GM19193 (cell line): ENCODE results near the gene ZNF532.

Experiments
- POLR2A ChIP-seq: IDR thresholded peaks from 4 replicates; pipeline ENCODE4 v1.6.1; 2011; ENCODE audit not compliant: insufficient read depth, insufficient read length; ENCODE audit errors: extremely low read depth

Gene ZNF532

DNA sequence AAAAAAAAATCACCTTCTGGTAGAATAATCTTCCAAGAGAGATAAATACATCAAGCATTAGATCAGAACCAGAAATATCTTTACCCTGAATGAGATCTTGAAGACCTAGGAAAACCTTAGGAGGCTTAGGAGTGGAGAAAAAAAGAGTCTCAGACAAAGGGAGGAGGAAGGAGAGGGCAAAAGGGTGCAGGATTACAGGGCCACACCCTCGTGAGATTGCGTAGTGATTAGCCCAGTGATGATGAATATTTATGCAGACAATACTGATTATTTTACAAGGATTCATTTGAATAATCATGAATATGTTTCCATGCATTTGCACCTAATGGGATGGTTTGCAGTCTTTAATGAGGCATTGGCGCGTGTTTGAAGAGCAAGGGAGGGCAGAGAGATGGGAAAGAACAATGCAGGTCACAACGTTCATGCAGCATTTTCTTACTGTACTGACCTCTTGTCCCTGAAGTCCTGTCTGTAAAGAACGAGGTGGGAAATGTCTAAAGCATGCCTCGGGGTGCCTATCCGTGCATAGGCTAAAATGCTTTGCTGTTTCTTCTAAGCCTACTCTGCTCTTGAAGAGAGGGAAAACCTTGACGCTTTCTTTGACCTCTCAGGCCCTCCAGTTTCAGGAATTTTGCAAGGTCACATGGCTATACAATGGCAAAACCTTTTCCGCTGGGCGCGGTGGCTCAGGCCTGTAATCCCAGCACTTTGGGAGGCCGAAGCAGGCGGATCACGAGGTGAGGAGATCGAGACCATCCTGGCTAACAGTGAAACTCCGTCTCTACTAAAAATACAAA is 18.6 kb upstream of the ZNF532 start:
- TF ChIP-seq POLR2A = no peak

DNA sequence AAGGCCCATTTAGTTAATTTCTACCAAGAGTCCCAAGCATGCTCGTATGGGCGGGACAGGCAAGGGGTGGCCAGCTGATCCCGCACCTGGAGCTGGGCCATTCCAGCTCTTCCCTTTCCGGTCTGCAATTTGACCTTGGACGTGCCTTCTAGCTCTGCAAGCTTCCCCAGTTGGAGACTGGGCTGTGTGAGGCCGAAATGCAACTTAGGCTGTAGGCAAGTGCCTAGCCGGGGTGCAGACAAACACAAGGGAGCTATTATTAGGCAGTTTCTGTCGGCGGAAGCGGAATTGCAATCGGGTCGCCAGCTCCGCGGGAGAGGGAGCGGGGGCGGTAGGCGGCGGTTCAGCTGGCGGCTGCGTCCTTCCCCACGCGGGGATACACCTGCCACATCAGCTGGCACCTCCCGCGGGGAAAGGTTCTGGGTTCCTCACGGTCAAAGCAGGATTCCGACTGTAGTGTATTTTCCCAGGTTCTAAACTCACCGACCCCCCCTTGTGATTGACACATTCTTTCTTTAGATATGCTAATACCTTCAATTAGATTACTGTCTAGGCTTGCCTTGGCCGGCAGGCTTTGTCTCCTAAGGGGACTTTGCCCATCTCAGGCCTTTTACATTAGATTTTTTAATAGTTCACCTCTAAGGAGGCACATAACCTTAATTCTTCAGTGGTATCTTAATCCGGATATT is 17.1 kb upstream of the ZNF532 start:
- no peak for TF ChIP-seq POLR2A

DNA sequence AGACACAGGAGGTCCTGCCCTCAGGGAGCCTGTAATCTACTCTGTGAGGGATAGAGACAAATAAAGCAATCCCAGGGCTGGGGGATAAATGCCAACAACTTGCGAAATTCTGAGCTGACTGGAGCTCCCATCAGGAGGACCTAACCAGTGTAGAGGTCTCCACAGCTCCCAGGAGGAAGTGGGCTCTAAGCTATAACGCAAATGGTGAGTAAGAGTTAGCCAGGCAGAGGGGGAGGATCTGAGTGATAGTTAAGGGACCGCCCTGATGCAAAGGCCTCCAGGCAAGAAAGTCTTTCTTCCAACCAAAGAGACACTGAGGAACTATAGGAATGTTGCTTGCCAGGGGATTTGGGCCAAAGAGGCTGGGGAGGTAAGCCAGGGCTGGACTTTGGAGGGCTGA is 16.0 kb upstream of the ZNF532 start:
- TF ChIP-seq POLR2A = no peak

DNA sequence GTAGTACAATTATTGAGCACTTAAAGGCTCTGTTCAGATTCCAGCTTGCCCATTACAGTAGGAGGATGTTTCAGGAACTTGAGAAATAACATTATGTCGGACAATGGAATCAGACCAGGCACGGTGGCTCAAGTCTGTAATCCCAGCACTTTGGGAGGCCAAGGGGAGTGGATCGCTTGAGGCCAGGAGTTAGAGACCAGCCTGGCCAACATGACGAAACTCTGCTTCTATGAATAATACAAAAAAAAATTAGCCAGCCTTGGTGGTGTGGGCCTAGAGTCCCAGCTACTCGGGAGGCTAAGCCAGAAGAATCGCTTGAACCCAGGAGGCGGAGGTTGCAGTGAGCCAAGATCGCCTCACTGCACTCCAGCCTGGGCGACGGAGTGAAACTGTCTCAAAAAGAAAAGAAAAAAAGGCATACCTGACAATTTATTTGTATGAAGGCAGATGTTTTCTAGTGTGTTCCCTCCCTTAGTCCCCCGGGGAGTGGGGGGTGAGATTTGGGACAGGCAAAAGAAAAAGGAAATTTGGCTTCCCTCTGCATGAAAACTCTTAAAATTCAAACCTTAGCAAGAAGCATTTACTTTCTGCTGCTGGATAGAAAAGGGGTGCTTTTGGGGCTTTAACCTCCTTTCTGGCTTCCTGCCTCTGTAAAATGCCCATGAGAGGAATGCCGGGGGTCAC is 13.7 kb upstream of the ZNF532 start:
- no peak for TF ChIP-seq POLR2A

DNA sequence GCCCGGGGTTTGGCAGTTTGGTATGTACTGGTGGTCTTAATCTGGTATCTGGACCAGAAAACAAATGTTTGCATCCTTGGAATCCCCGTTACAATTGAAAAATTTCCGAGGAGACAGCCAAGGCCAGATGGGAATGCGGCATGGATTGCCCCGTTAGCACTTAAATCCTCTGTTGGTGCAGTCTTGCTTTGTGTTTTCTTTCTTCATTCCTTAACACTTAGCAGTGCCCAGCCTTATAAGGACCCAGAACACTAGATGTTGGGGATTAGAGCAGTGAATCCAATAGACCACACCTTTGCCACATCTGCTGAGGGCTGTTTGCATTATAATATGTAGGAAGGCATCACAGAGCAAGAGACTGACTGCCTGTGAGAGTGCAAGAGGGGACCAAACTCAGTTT is 12.8 kb upstream of the ZNF532 start:
- no peak for TF ChIP-seq POLR2A

DNA sequence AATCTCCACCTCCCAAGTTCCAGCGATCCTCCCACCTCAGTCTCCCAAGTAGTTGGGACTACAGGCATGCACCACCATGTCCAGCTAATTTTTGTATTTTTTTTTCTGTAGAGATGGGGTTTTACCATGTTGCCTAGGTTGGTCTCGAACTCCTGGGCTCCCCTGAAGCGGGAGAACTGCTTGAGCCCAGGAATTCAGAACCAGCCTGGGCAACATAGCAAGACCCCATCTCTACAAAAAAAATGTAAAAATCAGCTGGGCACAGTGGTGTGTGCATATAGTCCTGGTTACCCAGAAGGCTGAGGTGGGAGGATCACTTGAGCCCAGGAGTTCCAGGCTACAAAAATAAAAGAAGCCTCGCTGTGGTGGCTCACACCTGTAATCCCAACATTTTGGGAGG is 12.0 kb upstream of the ZNF532 start:
- no peak for TF ChIP-seq POLR2A

DNA sequence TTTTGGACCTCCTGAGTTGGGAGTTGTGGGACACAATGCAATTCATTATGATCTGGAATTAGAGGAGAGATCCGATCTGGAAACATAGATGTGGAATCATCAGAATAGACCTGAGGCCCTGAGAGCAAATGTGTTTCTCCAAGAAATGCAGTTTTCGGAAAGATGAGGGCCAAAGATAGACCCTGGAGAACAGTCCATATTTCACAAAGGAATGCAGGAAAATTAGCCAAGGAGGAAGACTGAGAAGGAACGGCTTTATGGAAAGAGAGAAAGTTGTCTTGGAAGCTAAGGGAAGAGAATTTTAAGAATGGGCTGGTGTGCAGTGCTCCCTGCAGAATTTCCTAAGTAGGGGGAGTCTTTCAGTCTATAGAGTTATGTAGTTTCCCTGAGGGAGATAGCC is 11.1 kb upstream of the ZNF532 start:
- no peak for TF ChIP-seq POLR2A

DNA sequence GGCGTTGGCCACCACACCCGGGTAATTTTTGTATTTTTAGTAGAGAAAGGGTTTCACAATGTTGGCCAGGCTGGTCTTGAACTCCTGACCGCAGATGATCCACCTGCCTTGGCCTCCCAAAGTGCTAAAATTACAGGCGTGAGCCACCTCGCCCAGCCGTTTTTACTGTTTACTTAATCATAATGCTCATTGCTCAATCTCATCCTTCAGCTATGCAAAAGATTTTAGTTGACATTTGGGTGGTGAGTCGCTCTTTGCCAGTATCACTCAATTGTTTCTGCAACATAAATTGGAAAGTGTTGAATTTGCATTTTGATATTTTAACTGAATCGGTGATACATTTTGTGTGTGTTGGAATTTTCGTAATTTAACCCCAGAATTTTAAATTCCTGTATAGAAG is 7.8 kb upstream of the ZNF532 start:
- TF ChIP-seq POLR2A = no peak

DNA sequence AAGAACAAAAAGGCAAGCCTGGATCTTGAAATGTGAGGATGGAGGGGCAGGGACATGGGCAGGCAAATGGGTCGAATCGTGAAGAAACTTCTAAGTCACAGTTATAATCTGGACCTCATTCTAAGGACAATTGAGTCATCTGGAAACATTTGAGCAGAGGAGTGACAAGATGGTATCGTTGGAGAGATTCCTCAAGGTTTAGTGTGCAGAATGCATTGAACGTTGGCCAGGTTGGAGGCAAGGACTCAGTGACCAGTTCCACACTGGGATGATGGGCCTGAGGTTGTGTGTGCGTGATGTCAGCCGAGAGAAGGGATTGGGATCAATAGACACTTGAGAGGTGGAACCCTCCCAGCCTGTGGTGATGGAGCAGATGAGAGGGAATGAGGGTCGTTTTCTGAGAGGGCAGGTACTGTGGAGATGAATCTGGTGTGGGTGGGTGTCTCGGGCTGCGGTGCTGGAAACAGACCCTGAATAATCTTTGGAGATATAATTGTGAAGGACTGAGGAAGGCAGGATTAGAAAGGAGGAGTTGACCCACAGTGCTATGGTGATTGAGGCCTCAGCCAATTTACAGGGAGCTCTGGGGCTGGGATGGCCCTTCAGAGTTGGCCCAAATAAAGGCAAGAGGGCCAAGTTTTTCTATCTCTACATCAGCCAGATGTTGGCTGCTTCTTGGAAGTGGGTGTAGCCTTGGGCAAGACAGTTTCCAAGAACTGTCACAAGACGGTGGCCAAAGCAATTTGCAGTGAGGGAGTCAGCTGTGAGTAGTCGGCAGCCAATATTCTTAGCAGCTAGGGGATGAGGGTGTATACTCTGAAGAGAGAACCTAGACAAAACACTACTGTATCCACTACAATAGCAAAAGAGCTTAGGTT is 5.8 kb upstream of the ZNF532 start:
- no peak for TF ChIP-seq POLR2A

DNA sequence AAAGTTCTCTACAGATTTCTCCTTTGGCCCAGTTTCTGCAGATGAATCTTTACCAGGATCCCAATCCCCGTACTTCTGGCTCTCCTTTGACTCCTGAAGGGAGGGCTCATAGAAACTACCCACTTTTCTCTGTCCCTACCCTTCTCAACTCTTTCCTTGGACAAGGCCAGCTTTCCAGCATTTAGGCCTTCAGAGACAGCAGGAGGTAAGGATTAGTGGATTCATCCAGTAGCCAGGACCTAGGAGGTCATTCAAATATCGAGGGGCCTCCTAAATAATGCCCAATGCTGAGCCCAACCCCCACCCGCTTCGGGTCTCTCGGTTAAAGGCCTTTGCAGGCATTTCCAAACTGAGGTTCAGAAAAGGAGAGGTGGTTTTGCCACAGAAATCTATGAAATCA is 4.8 kb upstream of the ZNF532 start:
- no peak for TF ChIP-seq POLR2A

DNA sequence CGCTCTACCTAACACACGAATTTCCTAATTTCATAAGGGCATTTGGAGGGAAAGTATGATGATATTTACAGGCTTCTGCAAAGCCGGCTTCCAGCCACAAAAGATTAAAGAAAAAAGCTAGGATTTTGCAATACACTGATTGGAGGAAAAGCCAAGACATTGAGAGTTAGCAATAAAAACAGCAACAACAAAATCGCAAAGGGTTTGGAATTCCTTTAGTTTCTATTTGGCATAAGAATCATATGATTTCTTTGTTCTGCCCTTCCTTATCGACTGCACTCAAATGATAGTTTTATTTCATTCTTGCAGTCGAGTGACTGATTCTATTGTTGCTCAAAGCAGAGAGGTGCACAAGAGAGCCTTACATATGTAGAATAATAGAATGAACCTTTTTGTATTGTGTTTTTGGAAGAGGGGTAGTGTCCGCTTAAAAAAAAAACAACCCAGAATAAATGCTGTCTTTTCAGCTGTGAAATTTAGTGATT is 3.9 kb upstream of the ZNF532 start:
- TF ChIP-seq POLR2A = no peak

DNA sequence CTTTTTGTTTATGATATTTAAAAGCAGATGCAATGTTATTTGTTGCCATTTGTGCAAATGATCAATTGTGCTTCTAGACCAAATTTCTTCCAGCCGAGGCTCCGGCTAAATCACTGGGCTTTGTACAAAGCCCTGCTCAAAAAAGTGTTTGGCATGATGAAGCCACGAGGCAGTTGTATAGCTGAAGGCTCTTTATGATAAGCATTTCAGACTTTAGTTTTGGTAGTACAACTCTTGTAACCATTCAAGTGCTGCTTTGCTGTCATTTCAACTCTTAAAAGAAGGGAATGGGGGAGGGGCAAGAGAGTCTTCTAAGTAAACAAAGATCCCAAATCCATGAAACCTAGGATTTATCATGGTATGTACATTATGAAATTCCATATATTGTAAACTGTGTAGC is 3.3 kb upstream of the ZNF532 start:
- no peak for TF ChIP-seq POLR2A

DNA sequence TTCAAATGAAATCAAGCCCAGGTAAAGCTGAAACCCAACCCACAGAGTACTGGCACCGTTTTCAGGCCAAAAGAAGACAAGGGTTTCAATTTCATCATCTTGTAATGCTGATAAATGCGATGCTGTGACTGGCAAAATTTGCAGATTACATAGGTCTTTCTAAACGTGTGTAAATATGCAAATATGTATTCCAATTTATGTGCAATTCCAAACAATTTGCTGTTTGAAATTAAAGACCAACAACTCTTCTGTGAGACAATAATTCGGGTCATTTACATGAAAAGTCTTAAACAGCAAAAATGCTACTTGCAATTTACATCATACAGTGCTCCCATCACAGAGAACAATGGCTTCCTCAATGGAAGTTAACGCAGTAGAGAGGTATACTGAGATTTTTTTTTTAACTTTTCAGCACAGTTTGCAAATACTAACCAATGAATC is 2.8 kb upstream of the ZNF532 start:
- no peak for TF ChIP-seq POLR2A

DNA sequence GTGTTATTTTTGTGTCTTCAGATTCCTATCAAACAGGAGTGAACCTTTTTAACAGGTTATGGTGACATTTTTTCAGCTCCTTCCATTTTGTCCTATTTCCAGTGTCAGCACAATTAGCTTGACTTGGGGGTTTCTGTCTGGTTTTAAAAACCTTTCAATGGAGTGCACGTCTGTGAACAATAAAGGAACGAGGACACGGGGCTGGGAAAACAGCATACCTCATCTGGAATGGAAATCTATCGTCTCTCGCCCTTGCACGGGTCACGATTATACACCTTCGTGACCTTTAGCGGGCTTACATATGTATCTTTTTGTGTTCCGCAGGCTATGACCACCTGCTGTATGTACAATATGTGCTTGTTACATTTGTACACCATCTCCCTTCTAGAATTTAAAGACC is 2.3 kb upstream of the ZNF532 start:
- no peak for TF ChIP-seq POLR2A
